ENCODE results near the gene FTL.
A peak's percentile ranks its signal among the peaks of the same experiment; 100 is the strongest.

Gene FTL

GRCh38 chr19:48945817-48946216 is 19.3 kb upstream of the FTL start:
- no peak for DNase-seq (ENCODE audit: low read depth)

- no peak for DNase-seq (ENCODE audit: low read depth)
Observed at GRCh38 chr19:48946463-48947257, 18.4 kb upstream of the FTL start.

- no peak for DNase-seq (ENCODE audit: low read depth)
Observed at GRCh38 chr19:48947258-48947542, 17.9 kb upstream of the FTL start.

GRCh38 chr19:48950159-48950558 is 14.9 kb upstream of the FTL start:
- DNase-seq (ENCODE audit: low read depth) = no peak

GRCh38 chr19:48950830-48951519 is 14.1 kb upstream of the FTL start:
- no peak for DNase-seq (ENCODE audit: low read depth)

- DNase-seq (ENCODE audit: low read depth) = no peak
Observed at GRCh38 chr19:48953141-48953540, 12.0 kb upstream of the FTL start.

- DNase-seq (ENCODE audit: low read depth) = no peak
Observed at GRCh38 chr19:48953990-48954594, 11.0 kb upstream of the FTL start.

GRCh38 chr19:48954595-48955307 is 10.4 kb upstream of the FTL start, which contains the start of gene BAX:
Gene BAX (plus strand): TSS chr19:48954875. CDS start chr19:48954929, 54 bp downstream.
- DNase-seq (ENCODE audit: low read depth) = peak; percentile 89

GRCh38 chr19:48955308-48955958 is 9.7 kb upstream of the FTL start:
- no peak for DNase-seq (ENCODE audit: low read depth)

- DNase-seq (ENCODE audit: low read depth) = no peak
Observed at GRCh38 chr19:48958006-48958405, 7.1 kb upstream of the FTL start.

- DNase-seq (ENCODE audit: low read depth) = no peak
Observed at GRCh38 chr19:48959341-48960239, 5.5 kb upstream of the FTL start.

GRCh38 chr19:48961051-48961649 is 4.0 kb upstream of the FTL start:
- DNase-seq (ENCODE audit: low read depth) = no peak

GRCh38 chr19:48961673-48962028 is 3.5 kb upstream of the FTL start:
- no peak for DNase-seq (ENCODE audit: low read depth)

- DNase-seq (ENCODE audit: low read depth) = no peak
Observed at GRCh38 chr19:48962029-48962848, 2.9 kb upstream of the FTL start.

- DNase-seq (ENCODE audit: low read depth) = no peak
Observed at GRCh38 chr19:48962849-48963165, 2.3 kb upstream of the FTL start.

- peak; percentile 59 for DNase-seq (ENCODE audit: low read depth)
Observed at GRCh38 chr19:48963371-48964204, 1.5 kb upstream of the FTL start.

- no peak for DNase-seq (ENCODE audit: low read depth)
Observed at GRCh38 chr19:48964205-48965039, 687 bp upstream of the FTL start.

Data from stimulated activated CD8-positive, alpha-beta memory T cell treated with anti-CD3 and anti-CD28 coated beads, Interleukin-7, amount 100 ng/mL, for 24 hours (primary cell).